NCI-H128 (cell line): ENCODE results near the gene GKN1.

Experiments
- DNase-seq: peaks from one replicate; lab custom pipeline; 2025; ENCODE audit not compliant: unreplicated experiment; lab: John Stamatoyannopoulos, UW

The GKN1 gene

DNA sequence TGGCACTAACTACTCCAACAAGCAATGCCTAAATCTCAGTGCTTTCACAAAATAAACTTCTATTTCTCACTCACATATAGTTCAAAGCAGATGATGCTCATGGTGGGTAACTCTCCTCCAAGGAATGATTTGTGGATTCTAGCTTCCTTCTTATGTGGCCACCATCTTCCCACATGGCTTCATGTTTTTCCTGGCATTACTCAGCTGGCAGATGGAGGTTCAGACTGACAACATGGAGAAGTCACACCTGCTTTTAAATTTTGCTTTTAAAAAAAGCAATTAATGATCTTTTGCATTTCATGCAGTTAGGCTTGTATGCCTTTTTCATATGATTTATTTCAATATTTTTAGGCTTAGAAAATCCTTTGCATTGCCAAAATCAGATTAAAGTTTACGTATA lies 15.4 kb upstream of the GKN1 start:
- no peak for DNase-seq

DNA sequence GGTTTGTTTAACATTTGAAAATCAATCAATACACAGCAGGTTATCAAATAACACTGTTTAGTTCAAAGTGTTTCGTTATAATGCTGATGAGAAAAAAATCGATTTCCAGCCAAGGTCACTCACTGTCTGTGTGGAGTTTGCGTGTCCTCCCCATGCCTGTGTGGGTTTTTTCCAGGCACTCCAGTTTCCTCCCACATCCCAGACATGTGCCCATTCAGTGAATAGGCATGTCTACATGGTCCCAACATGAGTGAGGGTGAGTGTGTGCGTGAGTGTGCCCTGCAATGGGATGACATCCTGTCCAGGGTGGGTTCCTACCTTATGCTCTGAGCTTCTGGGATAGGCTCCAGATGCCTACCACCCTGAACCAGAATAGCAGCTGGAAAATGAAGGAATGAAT lies 13.1 kb upstream of the GKN1 start:
- no peak for DNase-seq

- DNase-seq, result no peak
These were observed 10.2 kb upstream of the GKN1 start for GRCh38 chr2:68964282-68964681.

GRCh38 chr2:68968221-68968620 lies 6.2 kb upstream of the GKN1 start:
- no peak for DNase-seq

GRCh38 chr2:68969736-68970490 lies 4.5 kb upstream of the GKN1 start:
- DNase-seq, result no peak

GRCh38 chr2:68970566-68971265 lies 3.7 kb upstream of the GKN1 start:
- no peak for DNase-seq

DNA sequence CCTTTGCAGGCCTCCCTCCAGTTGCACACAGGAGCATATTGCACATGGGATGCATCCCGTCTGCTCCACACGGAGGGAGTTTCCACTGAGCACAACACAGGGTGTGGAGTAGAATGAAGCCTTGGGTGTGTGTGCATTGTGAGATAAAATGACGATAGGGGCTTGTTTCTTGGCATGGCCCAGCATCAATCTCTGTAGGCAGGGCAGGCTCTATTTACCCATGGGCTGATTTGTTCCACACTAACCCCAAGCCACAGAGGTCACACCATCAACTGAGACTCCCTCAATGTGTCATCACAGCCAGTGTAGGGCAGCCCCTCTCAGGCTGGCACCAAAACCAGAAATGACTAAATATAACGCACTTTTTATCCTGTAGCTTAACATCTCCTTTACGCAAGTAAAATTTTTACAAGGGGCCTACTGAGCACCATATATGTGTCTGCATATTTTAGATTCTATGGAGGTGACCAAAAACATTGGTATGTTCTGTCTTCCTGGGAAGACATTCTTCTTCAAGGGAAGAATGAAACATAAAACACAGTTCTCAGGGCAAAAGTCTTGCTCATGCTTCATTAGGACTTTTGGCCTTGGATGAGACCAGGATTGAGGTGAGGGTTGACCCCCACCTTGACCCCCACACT lies 2.7 kb upstream of the GKN1 start:
- no peak for DNase-seq

GRCh38 chr2:68974946-68975665 lies 670 bp downstream of the GKN1 start:
- DNase-seq, result no peak

DNA sequence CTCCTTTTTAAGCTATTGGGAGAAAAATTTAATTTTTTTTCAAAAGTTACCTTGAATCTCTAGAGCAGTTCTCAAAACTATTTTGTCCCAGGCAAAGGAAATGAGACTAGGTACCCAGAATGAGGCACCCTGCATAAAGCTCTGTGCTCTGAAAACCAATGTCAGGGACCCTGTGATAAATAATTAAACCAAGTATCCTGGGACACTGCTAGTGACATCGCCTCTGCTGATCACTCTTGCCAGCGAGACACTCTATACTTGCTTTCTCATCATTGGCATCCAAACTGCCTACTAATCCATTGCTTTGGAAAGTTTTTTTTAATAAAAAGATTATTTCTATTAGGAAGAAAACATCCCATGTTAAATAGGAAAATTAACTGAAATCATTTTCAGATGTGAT lies 1.4 kb downstream of the GKN1 start:
- DNase-seq, result no peak

GRCh38 chr2:68977453-68977852 lies 3.0 kb downstream of the GKN1 start:
- DNase-seq, result no peak

- DNase-seq, result no peak
These were observed 3.7 kb downstream of the GKN1 start for GRCh38 chr2:68978098-68978497.

- DNase-seq, result peak; percentile 4
These were observed 6.5 kb downstream of the GKN1 start for GRCh38 chr2:68980956-68981355.

- no peak for DNase-seq
These were observed 12.6 kb downstream of the GKN1 start for GRCh38 chr2:68987021-68987503.

GRCh38 chr2:68989035-68989434 lies 14.6 kb downstream of the GKN1 start:
- DNase-seq, result no peak

GRCh38 chr2:68992341-68992740 lies 17.9 kb downstream of the GKN1 start:
- DNase-seq, result no peak

DNA sequence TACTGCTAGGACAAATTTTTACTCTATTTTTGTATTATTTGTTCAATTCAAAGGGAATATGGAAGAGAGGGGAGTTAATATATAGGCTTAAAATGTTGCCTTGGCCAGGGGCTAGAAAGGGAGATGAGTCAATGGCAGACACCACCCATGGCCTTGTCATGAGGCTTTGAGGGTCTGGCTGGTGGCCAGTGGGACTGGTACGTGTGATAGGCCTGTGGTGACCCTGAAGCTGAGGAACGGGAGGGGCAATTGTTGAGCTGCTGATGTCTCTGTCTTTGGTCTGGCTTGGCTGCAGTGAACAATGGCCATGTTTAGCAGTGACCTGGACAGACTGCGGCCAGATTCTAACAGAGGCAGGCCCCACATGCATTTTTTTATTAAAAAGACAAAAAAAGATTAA lies 18.5 kb downstream of the GKN1 start:
- DNase-seq, result no peak

DNA sequence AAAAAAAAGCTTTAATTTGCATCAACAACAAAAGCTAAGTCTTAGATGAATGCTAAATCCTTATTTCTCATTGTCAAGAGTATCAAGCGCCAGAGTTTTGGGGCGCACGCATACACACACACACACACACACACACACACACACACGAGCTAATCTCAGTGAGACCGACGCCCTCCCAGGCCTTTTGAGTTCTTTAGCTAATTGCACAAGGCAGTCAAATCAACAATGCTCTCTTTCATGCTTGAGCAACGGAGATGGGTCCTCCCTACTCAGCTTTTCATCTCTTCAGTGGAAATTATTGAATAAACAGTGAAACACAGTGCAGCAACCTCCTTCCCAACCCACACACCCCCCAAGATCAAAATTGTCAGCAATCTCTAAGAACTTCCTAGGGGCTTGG lies 19.2 kb downstream of the GKN1 start:
- DNase-seq, result no peak

- no peak for DNase-seq
These were observed 20.4 kb downstream of the GKN1 start for GRCh38 chr2:68994864-68995263.

GRCh38 chr2:68995916-68996315 lies 21.5 kb downstream of the GKN1 start:
- DNase-seq, result no peak

DNA sequence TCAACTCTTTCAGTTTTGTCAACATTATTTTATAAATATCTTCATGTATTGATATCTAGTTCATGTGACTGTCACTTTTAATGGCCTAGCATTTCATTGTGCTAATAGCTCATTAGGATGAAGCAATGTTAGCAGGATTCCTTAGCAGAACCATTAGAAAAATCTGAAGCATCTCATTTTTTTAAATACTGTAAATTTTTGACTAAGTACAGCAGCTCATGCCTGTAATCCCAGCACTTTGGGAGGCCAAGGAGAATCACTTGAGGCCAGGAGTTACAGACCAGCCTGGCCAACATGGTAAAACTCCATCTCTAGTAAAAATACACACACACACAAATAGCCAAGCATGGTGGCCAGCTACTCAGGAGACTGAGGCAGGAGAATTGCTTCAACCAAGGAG lies 23.0 kb downstream of the GKN1 start:
- DNase-seq, result no peak

GRCh38 chr2:69001879-69002278 lies 27.4 kb downstream of the GKN1 start:
- no peak for DNase-seq
